H1 (cell line): ENCODE measurements around the gene MYL9. TPM values are rescaled to one million over a fixed set of nuclear protein-coding genes. Genes with fewer than 3 reads are reported as not detected.

Source experiments
- CTCF ChIA-PET: fragments of 300-600 bp; sonication (Branson Sonifier 250); formaldehyde crosslinking; loops from one replicate; lab custom pipeline; 2021; ENCODE audit not compliant: partially characterized antibody; lab: Charles Lee
- POLR2A ChIA-PET: fragments of 300-600 bp; sonication (Branson Sonifier 250); formaldehyde crosslinking; loops from one replicate; lab custom pipeline; 2021; ENCODE audit warnings: inconsistent platforms; ENCODE audit not compliant: partially characterized antibody; lab: Charles Lee
- DNase-seq, 2 experiments: peaks; one replicate each; pipeline versions ENCODE4 v3.0.0 to v3.0.0-alpha.2; 2010 to 2022; ENCODE audit warnings: low spot score in 2 of 2, low read depth in 1 of 2, mixed read lengths in 1 of 2
- FAIRE-seq: peaks from 2 replicates; lab custom pipeline; 2011; peaks lifted over from hg19 to GRCh38; lab: Jason Lieb, UNC
- H2AFZ ChIP-seq: 2 replicates; pipeline ENCODE4 v1.8.1; 2012; ENCODE audit warnings: low read length, inconsistent platforms
- H2AK5ac ChIP-seq: 2 replicates; pipeline ENCODE4 v1.6.1; 2013; ENCODE audit warnings: low read depth, low read length
- H2BK120ac ChIP-seq: replicated peaks from 2 replicates; pipeline ENCODE3; 2013; ENCODE audit warnings: low read depth, low read length, inconsistent platforms
- H2BK12ac ChIP-seq: 2 replicates; pipeline ENCODE4 v1.6.1; 2013; ENCODE audit warnings: low read depth, low read length
- H2BK15ac ChIP-seq: 2 replicates; pipeline ENCODE4 v1.6.1; 2013; ENCODE audit warnings: low read length
- H2BK20ac ChIP-seq: 2 replicates; pipeline ENCODE4 v1.6.1; 2013; ENCODE audit warnings: low read length
- H2BK5ac ChIP-seq: 2 replicates; pipeline ENCODE4 v1.6.1; 2013; ENCODE audit warnings: low read depth, low read length
- H3K14ac ChIP-seq: 2 replicates; pipeline ENCODE4 v1.6.1; 2013; ENCODE audit warnings: inconsistent platforms; ENCODE audit not compliant: insufficient read length
- H3K18ac ChIP-seq: 2 replicates; pipeline ENCODE4 v1.6.1; 2013; ENCODE audit warnings: low read length; ENCODE audit errors: extremely low read depth
- H3K23ac ChIP-seq: 2 replicates; pipeline ENCODE4 v1.6.1; 2013; ENCODE audit warnings: inconsistent platforms; ENCODE audit not compliant: insufficient read length
- H3K23me2 ChIP-seq: 2 replicates; pipeline ENCODE4 v1.6.1; 2013; ENCODE audit warnings: low read depth, low read length
- H3K27ac ChIP-seq: 2 replicates; pipeline ENCODE4 v1.6.1; 2011; ENCODE audit warnings: low read depth, low read length, inconsistent platforms
- H3K27me3 ChIP-seq, 4 experiments: replicated peaks in 1 of 4; 1 replicate in 1 of 4; 2 replicates in 3 of 4; pipeline versions ENCODE4 v1.6.1 to v1.8.1; 2011 to 2013; ENCODE audit warnings: low read length in 3 of 4, mild to moderate bottlenecking in 3 of 4, inconsistent platforms in 2 of 4, mixed read lengths in 2 of 4, moderate library complexity in 1 of 4; ENCODE audit not compliant: control insufficient read depth in 3 of 4, insufficient read depth in 3 of 4; ENCODE audit errors: extremely low read depth in 1 of 4
- H3K36me3 ChIP-seq, 4 experiments: 2 replicates each; pipeline versions ENCODE4 v1.6.1 to v1.8.1; 2011 to 2013; ENCODE audit warnings: mild to moderate bottlenecking in 4 of 4, low read length in 3 of 4, moderate library complexity in 2 of 4, control low read depth in 1 of 4, inconsistent platforms in 1 of 4; ENCODE audit not compliant: insufficient read depth in 4 of 4, control insufficient read depth in 2 of 4
- H3K4ac ChIP-seq: replicated peaks from 2 replicates; pipeline ENCODE3; 2013; ENCODE audit warnings: low read length, low read depth, mixed read lengths, inconsistent platforms; ENCODE audit not compliant: insufficient read length
- H3K4me1 ChIP-seq, 4 experiments: replicated peaks in 1 of 4; 1 replicate in 1 of 4; 2 replicates in 3 of 4; pipeline versions ENCODE4 v1.6.1 to v1.8.1; 2011 to 2013; ENCODE audit warnings: low read length in 3 of 4, inconsistent platforms in 2 of 4, mixed read lengths in 1 of 4; ENCODE audit not compliant: insufficient read depth in 4 of 4, control insufficient read depth in 3 of 4
- H3K4me2 ChIP-seq, 2 experiments: 2 replicates each; pipeline versions ENCODE4 v1.6.1 to v1.8.1; 2011 to 2013; ENCODE audit warnings: low read depth in 2 of 2, low read length in 2 of 2, control low read depth in 1 of 2, inconsistent platforms in 1 of 2, mild to moderate bottlenecking in 1 of 2; ENCODE audit not compliant: insufficient read depth in 1 of 2
- H3K4me3 ChIP-seq, 4 experiments: fragments of 200-600, 300-600 bp in 1 of 4; sonication (generic), shearing (Covaris generic), sonication (Bioruptor Twin) in 1 of 4; 2 replicates each; pipeline versions ENCODE4 v1.5.1 to v1.8.1; 2011 to 2016; ENCODE audit warnings: low read length in 4 of 4, low read depth in 3 of 4, control low read depth in 2 of 4, inconsistent platforms in 2 of 4, mild to moderate bottlenecking in 2 of 4, mixed read lengths in 1 of 4, moderate library complexity in 1 of 4; ENCODE audit not compliant: insufficient read depth in 2 of 4; ENCODE audit errors: extremely low read depth in 1 of 4
- H3K56ac ChIP-seq: replicated peaks from 2 replicates; pipeline ENCODE3; 2013; ENCODE audit warnings: low read depth, mild to moderate bottlenecking, mixed read lengths, low read length, inconsistent platforms; ENCODE audit not compliant: insufficient read length
- H3K79me1 ChIP-seq: 2 replicates; pipeline ENCODE4 v1.6.1; 2013; ENCODE audit warnings: low read depth, low read length, control low read depth
- H3K79me2 ChIP-seq, 2 experiments: 2 replicates each; pipeline versions ENCODE4 v1.6.1 to v1.8.1; 2012 to 2013; ENCODE audit warnings: low read length in 2 of 2, mild to moderate bottlenecking in 2 of 2, inconsistent platforms in 1 of 2; ENCODE audit not compliant: insufficient read depth in 2 of 2, control insufficient read depth in 1 of 2
- H3K9ac ChIP-seq, 4 experiments: replicated peaks in 1 of 4; 1 replicate in 1 of 4; 2 replicates in 3 of 4; pipeline versions ENCODE4 v1.6.1 to v1.8.1; 2011 to 2013; ENCODE audit warnings: low read depth in 3 of 4, low read length in 3 of 4, control low read depth in 2 of 4, mild to moderate bottlenecking in 2 of 4, moderate library complexity in 2 of 4, inconsistent platforms in 1 of 4; ENCODE audit errors: extremely low read depth in 1 of 4
- H3K9me3 ChIP-seq, 2 experiments: 2 replicates each; pipeline versions ENCODE4 v1.6.1 to v1.8.1; 2012 to 2013; ENCODE audit warnings: mild to moderate bottlenecking in 2 of 2, moderate library complexity in 2 of 2, control low read depth in 1 of 2, inconsistent platforms in 1 of 2, low read depth in 1 of 2, low read length in 1 of 2, mixed read lengths in 1 of 2; ENCODE audit not compliant: insufficient read depth in 2 of 2
- H4K20me1 ChIP-seq, 2 experiments: replicated peaks in 1 of 2; 2 replicates each; pipeline versions ENCODE3 to v1.8.1; 2011 to 2013; ENCODE audit warnings: inconsistent platforms in 2 of 2, low read length in 2 of 2, mild to moderate bottlenecking in 1 of 2; ENCODE audit not compliant: insufficient read depth in 2 of 2, control insufficient read depth in 1 of 2
- H4K5ac ChIP-seq: 2 replicates; pipeline ENCODE4 v1.6.1; 2013; ENCODE audit warnings: low read length, low read depth, mixed read lengths, inconsistent platforms; ENCODE audit not compliant: insufficient read length
- H4K8ac ChIP-seq: 2 replicates; pipeline ENCODE4 v1.8.0; 2013; ENCODE audit warnings: mild to moderate bottlenecking, moderate library complexity, low read length, inconsistent platforms; ENCODE audit not compliant: insufficient read depth; ENCODE audit errors: extremely low read depth
- H4K91ac ChIP-seq: replicated peaks from 2 replicates; pipeline ENCODE3; 2013; ENCODE audit warnings: low read length, mixed read lengths, inconsistent platforms; ENCODE audit not compliant: insufficient read length
- E2F6 ChIP-seq: IDR thresholded peaks from 2 replicates; pipeline ENCODE4 v1.6.1; 2012; ENCODE audit warnings: inconsistent platforms
- RAD21 ChIP-seq, 2 experiments: IDR thresholded peaks in 1 of 2; conservative IDR thresholded peaks in 1 of 2; 2 replicates each; pipeline ENCODE4 v1.6.1; 2011; ENCODE audit warnings: low read depth in 2 of 2, low read length in 2 of 2, improper control_type of control experiment in 1 of 2, inconsistent platforms in 1 of 2, mild to moderate bottlenecking in 1 of 2, moderate library complexity in 1 of 2
- SIN3A ChIP-seq, 2 experiments: IDR thresholded peaks in 1 of 2; conservative IDR thresholded peaks in 1 of 2; 2 replicates each; pipeline ENCODE4 v1.6.1; 2011 to 2012; ENCODE audit warnings: low read length in 2 of 2, improper control_type of control experiment in 1 of 2, low read depth in 1 of 2, mild to moderate bottlenecking in 1 of 2
- whole genome bisulfite sequencing, 2 experiments: shearing (Covaris generic) in 1 of 2; methylation state at CpG; one replicate each; pipeline versions ENCODE4 v1.1.6 to v1.1.7; 2013 to 2015; ENCODE audit warnings: low lambda C conversion rate in 2 of 2, mixed read lengths in 2 of 2, inconsistent platforms in 1 of 2, low coverage in 1 of 2, missing lambda C conversion rate in 1 of 2; ENCODE audit not compliant: insufficient replicate concordance in 2 of 2, insufficient coverage in 1 of 2, insufficient read length in 1 of 2; ENCODE audit errors: extremely low coverage in 1 of 2, missing lambda C conversion rate in 1 of 2; 5-methylcytosine and 5-hydroxymethylcytosine counted together
- polyA plus RNA-seq, 7 experiments: library from polyadenylated mRNA; depleted of rRNA in 3 of 7; stranded (reverse) in 5 of 7; unstranded in 2 of 7; fragments of >200 nt in 5 of 7; fragments of 200-250 nt in 2 of 7; gene quantifications; 1 replicate in 5 of 7; 2 replicates in 1 of 7; 4 replicates in 1 of 7; pipeline versions ENCODE4 v1.2.1 to v1.2.3, GENCODE V29; 2011 to 2013; ENCODE audit warnings: missing spikeins in 2 of 7, mixed read lengths in 2 of 7
- total RNA-seq: library from RNA; stranded (reverse); fragmentation: NEBNext Ultra II Directional; extraction: Animal tissue kit (Norgen Biotek cat#: 25700); gene quantifications from 2 replicates; pipeline ENCODE4 v1.2.1, GENCODE V29; 2021
- TF ChIP-seq, protein P1 (sequence below), 3 experiments: IDR thresholded peaks; 1 replicate in 2 of 3; 2 replicates in 1 of 3; pipeline versions ENCODE4 v1.5.1 to v1.6.1; 2011; ENCODE audit warnings: low read length in 3 of 3, mild to moderate bottlenecking in 3 of 3, inconsistent platforms in 2 of 3, low read depth in 1 of 3, moderate library complexity in 1 of 3; ENCODE audit not compliant: insufficient read depth in 1 of 3; ENCODE audit errors: control extremely low read depth in 1 of 3

MYL9 gene
- total and polyA plus RNA-seq, 2 of the 8 experiments (the other 6 are each of a cell fraction or from before 2014, with no cell fraction given): 26.8 to 193 TPM

- Histone ChIP-seq H3K23ac (no peak overlapping the region), H3K79me2 (peaks cover 0 to 3% of the 10 kb centered on the region in 2 experiments; a peak in 2 of 4 replicates), H4K5ac (no peak overlapping the region), H3K4me2 (no peak overlapping the region), H3K23me2 (no peaks in the 10 kb centered on the region), H2BK12ac (no peak overlapping the region), H3K18ac (no peak overlapping the region), H3K79me1 (peaks cover 22% of the 10 kb centered on the region; the same call in 1 of the 2 replicates), H3K56ac (no peak overlapping the region), H3K9me3 (no peaks in the 10 kb centered on the region), H3K4ac (no peak overlapping the region), H3K27me3 (no peaks in the 10 kb centered on the region; a peak in 1 of 7 replicates), H3K9ac (no peak overlapping the region), H2BK5ac (no peak overlapping the region), H3K27ac (no peak overlapping the region), H2BK20ac (no peak overlapping the region), H4K8ac (no peak overlapping the region), H3K4me3 (no peak overlapping the region), H3K4me1 (peaks cover 0 to 3% (median 0%) of the 10 kb centered on the region in 4 experiments; a peak in 2 of 7 replicates), H2BK15ac (no peak overlapping the region), H4K20me1 (peaks cover 22 to 30% of the 10 kb centered on the region in 2 experiments), H3K14ac (no peak overlapping the region), H4K91ac (no peak overlapping the region), H2AK5ac (no peak overlapping the region), H2BK120ac (no peak overlapping the region), H2AFZ (no peak overlapping the region), H3K36me3 (peaks cover 10 to 19% (median 14%) of the 10 kb centered on the region in 4 experiments; a peak in 7 of 8 replicates)
- 90% methylated on average over 10 of the region's 10 CpGs; no CpG with 5 or more reads in 1 of the 2 experiments for WGBS, 2 experiments
- CTCF ChIA-PET: interaction anchor here (0.5 to 4.3 kb wide), 22 partner anchors 8 to 444 kb away, joined by 3 to 26 read pairs (median 4); partner anchors contain the start of gene MYL9
- POLR2A ChIA-PET: interaction anchor here (0.8 to 1.5 kb wide), 2 partner anchors 9 to 17 kb away, joined by 3 read pairs; no protein-coding TSS in a partner anchor
- DNase-seq: peak in 1 of 2 experiments; percentile 67
- TF ChIP-seq SIN3A (conservative IDR thresholded peaks at IDR 0.05 in 1 of 2, IDR thresholded peaks at IDR 0.05 in 1 of 2; ENCODE audit: low read depth in 1 of 2, low read length in 2 of 2) (0 out of 4 replicates have a peak, but pooled peaks of 1 of the 2 experiments have one; percentile 24), E2F6 (no peak), RAD21 (IDR thresholded peaks at IDR 0.05 in 1 of 2, conservative IDR thresholded peaks at IDR 0.05 in 1 of 2; ENCODE audit: low read depth in 2 of 2, low read length in 2 of 2) (peak; percentile 68 to 77)
- TF ChIP-seq, protein P1, sequence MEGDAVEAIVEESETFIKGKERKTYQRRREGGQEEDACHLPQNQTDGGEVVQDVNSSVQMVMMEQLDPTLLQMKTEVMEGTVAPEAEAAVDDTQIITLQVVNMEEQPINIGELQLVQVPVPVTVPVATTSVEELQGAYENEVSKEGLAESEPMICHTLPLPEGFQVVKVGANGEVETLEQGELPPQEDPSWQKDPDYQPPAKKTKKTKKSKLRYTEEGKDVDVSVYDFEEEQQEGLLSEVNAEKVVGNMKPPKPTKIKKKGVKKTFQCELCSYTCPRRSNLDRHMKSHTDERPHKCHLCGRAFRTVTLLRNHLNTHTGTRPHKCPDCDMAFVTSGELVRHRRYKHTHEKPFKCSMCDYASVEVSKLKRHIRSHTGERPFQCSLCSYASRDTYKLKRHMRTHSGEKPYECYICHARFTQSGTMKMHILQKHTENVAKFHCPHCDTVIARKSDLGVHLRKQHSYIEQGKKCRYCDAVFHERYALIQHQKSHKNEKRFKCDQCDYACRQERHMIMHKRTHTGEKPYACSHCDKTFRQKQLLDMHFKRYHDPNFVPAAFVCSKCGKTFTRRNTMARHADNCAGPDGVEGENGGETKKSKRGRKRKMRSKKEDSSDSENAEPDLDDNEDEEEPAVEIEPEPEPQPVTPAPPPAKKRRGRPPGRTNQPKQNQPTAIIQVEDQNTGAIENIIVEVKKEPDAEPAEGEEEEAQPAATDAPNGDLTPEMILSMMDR (IDR thresholded peaks at IDR 0.05; ENCODE audit: control extremely low read depth in 1 of 3, insufficient read depth in 1 of 3, low read depth in 1 of 3, low read length in 3 of 3): peak; percentile 59 to 79 (median 75)
- FAIRE-seq: no peak
Observed at GRCh38 chr20:36493051-36493800, 48.1 kb upstream of the MYL9 start.
